IPS-20b (cell line): ENCODE data around the gene PIGM.
A peak's percentile ranks its signal among the peaks of the same experiment; 100 is the strongest.

Experiments used
- H3K27ac ChIP-seq: one replicate; pipeline ENCODE4 v1.5.1; 2013; ENCODE audit warnings: low read length
- H3K27me3 ChIP-seq: 2 replicates; pipeline ENCODE4 v1.6.1; 2013; ENCODE audit warnings: mild to moderate bottlenecking, low read length, inconsistent platforms; ENCODE audit not compliant: insufficient read depth
- H3K36me3 ChIP-seq: 2 replicates; pipeline ENCODE4 v1.6.1; 2013; ENCODE audit warnings: low read depth, mild to moderate bottlenecking, inconsistent platforms, low read length, moderate library complexity; ENCODE audit not compliant: insufficient read depth
- H3K4me1 ChIP-seq: 2 replicates; pipeline ENCODE4 v1.6.1; 2013; ENCODE audit warnings: mild to moderate bottlenecking, control low read depth, inconsistent platforms, low read length, moderate library complexity; ENCODE audit not compliant: insufficient read depth
- H3K4me3 ChIP-seq: 2 replicates; pipeline ENCODE4 v1.5.1; 2013; ENCODE audit warnings: mild to moderate bottlenecking, low read length, inconsistent platforms
- H3K9ac ChIP-seq: 2 replicates; pipeline ENCODE4 v1.6.1; 2013; ENCODE audit warnings: low read depth, mild to moderate bottlenecking, inconsistent platforms, low read length, moderate library complexity
- H3K9me3 ChIP-seq: 2 replicates; pipeline ENCODE4 v1.6.1; 2013; ENCODE audit warnings: mild to moderate bottlenecking, low read depth, low read length, inconsistent platforms; ENCODE audit not compliant: insufficient read depth

PIGM gene

DNA sequence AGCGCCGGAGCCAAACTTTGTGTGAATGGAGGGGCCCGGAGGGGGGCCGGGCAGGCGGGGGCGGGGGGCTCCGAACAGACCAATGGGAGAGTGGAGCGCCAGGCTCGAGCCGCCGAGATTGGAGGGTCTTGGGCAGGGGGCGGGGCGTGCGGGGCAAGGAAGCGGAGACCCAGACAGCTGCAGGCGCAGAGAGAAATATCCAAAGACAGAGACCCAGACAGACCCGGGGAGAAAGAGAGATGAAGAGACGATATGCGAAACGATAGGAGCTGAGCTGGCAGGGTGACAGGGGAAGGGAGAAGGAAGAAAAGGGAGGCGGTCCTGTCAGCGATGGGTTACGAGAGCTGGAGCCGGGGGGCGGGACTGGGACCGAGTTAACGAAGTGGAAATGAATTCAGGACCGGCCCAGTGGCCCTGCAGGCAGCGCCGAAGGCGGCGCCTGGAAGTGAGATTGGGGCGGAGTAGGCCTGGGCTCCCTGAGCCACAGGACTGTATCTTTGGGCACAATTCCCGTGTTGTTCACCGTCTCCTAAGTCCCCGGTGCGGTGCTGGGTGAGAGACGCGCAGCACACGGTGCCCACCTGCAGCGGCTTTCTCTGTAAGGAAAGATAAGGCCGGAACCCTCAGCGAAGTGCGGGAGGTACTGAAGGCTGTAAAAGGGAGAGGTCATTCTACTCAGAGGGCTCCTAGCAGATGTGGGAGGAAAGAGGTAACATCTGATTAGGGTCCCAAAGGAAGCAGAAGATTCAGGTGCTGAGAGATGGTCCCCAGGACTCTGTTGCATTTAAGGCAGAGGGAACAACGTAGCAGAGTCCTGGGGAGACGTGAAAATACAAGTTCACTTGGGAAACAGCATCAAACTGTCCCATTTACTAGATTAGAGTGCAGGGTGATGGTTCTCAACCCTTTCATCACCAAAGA is 38.7 kb upstream of the PIGM start:
- Histone ChIP-seq H3K36me3 (no peaks in the 10 kb centered on the region), H3K4me3 (peak overlapping the region; percentile 75), H3K4me1 (no peaks in the 10 kb centered on the region; the same call in 1 of the 2 replicates), H3K9me3 (no peaks in the 10 kb centered on the region), H3K27ac (no peak overlapping the region), H3K27me3 (peaks cover 44% of the 10 kb centered on the region), H3K9ac (0 out of 2 replicates have a peak overlapping the region, but pooled peaks have one; percentile 11)

DNA sequence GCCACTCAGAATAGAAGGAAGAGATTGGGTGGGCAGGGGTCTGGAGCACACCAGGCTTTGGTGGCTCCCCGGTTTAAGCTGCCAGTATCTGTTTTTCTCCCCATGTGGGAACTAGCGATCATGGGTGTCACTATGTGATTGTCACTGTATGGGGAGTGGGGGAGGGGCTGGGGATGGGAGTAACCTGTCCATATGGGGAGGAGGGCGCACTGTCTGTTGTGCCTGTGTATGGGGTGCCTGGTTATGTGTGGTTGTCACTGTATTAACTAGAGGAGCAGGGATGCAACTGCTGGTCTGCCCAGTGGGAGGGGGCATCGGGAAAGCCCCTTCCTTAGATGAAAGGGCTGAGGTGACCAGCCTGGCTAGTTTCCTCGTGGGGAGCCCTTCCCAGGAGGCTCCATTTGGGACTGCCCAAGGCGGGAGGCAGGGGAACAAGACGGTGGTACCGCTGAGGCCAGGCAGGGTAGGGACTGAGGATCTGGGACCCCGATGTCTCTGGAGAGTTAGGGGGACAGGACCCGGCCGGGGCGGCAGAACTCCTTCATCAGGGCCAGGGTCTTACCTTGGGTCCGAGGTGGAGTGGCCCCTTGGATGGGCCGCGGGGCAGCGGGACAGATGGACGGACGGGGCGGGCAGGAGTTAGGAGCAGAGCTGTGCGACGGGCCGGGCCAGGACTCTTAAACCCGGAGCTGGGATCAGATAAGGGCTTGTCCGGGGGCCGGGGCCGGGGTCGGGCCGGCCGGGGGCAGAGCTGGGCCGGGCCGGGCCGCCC is 37.9 kb upstream of the PIGM start, which contains the start of gene KCNJ10:
TSS of gene KCNJ10 (minus strand) at position 701 of the 772 bp plus-strand sequence. CDS start 27,628 bp downstream, outside the sequence.
- H3K9ac ChIP-seq, result 0 out of 2 replicates have a peak within 1 kb of the TSS, but pooled peaks have one; percentile 11
- peaks cover 40% of the 10 kb centered on the region for H3K27me3 ChIP-seq
- no peaks in the 10 kb centered on the region; the same call in 1 of the 2 replicates for H3K4me1 ChIP-seq
- H3K27ac ChIP-seq, result no peak within 1 kb of the TSS
- peak within 1 kb of the TSS; percentile 75 for H3K4me3 ChIP-seq
- no peaks in the 10 kb centered on the region for H3K36me3 ChIP-seq
- no peaks in the 10 kb centered on the region for H3K9me3 ChIP-seq

DNA sequence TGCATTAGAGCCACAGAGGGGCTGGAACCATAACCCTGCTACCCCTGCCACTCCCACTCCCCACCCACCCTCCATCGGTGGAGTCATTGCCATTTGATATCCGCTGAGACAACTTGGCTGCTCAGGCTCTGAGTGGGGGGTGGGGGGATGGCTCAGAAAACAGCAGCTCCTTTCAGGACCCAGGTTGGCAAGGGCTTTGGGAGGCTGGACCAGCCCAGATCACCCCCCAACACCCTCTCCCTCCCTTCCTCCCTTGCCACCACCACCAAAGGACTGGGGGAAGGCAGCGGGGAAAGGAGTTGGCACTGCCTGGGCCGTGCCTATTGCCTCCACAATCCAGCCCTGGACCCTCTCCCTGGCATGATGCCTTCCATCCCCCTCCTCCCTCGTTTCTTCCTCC is 36.4 kb upstream of the PIGM start:
- Histone ChIP-seq H3K9ac (no peak overlapping the region), H3K27ac (no peak overlapping the region), H3K4me1 (no peaks in the 10 kb centered on the region; the same call in 1 of the 2 replicates), H3K4me3 (no peak overlapping the region), H3K36me3 (no peaks in the 10 kb centered on the region), H3K27me3 (peaks cover 39% of the 10 kb centered on the region), H3K9me3 (no peaks in the 10 kb centered on the region)

DNA sequence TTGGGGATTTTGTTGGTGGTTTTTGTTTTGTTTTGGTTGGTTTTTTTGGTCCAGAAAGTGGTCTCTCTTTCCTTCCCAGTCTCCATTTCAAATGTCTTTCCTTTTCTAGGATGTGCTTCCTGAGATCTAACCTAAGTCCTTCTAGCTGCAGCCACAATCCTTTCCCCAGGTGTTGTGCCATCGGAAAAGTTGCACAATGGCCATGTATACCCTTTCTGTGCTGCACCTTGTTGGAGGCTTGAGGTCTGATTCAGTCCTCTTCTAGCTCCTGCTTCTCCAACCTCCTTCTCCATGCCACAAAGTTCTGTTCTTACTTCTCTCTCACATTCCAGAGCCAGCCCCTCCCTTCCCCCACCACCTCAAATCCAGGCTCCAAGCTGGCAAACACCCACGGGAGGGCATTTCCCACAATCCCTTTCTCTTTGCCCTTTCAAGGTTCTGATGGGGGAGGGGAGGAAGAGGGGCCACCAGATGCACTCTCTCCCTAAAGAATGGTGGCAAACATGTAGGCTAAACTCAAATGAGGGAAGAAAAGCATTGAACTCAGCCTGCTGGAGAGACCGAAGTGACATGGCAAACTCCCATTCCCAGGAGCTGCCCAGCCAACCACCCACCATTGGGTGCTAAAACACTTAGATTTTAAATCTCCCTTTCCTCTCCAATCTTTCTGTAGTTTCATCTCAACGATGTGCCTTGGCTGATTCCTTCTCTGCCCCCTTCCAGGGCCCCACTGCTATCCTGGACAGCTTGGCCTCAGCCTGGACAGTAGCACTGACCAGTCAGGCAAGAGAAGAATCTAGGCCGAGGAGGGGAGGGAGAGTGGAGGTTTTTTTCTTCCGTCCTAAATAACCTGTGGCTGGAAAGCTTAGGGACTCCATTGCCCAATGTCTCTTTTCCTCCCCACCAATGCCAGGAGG is 35.3 kb upstream of the PIGM start:
- H3K4me3 ChIP-seq, result no peak overlapping the region
- H3K36me3 ChIP-seq, result no peaks in the 10 kb centered on the region
- no peaks in the 10 kb centered on the region; the same call in 1 of the 2 replicates for H3K4me1 ChIP-seq
- no peak overlapping the region for H3K9ac ChIP-seq
- no peaks in the 10 kb centered on the region for H3K9me3 ChIP-seq
- peaks cover 32% of the 10 kb centered on the region for H3K27me3 ChIP-seq
- H3K27ac ChIP-seq, result no peak overlapping the region

DNA sequence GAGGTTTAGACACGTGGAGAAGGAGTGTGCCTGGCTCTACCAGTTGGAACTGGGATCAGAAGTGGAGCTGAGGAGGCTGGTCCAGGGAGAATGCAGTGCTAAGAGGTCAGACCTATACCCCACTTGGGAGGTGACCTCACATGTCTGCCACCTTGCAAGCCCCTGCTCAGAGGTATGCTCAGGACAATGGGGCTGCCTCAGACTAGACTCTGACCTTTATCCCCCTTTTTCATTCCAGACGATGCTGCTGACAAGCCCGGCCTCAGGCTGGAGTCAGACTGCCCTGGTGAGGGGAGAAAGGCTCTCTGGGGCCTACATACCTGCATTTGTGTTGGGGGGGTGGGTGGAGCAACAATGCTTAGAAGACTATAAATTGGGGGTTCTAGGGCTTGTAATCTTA is 33.0 kb upstream of the PIGM start:
- Histone ChIP-seq H3K27me3 (peaks cover 15% of the 10 kb centered on the region), H3K4me1 (peaks cover 5% of the 10 kb centered on the region)

DNA sequence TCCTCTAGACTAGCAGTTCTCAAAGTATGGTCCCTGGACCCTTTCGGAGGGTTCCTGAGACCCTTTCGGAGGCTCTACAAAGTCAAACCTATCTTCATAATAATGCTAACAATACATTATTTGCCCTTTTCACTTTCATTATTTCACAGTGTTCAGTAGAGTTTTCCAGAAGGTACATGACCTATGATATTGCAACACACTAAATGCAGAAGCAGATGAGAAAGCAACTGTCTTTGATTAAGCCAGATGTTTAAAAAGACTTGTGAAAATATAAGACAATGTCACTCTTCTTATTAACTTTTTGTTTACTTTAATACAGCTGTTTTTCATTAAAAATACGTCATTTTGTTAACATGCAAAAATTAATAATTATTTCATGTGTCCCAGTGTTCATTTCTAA is 32.4 kb upstream of the PIGM start:
- Histone ChIP-seq H3K9ac (no peak overlapping the region), H3K4me3 (no peak overlapping the region), H3K27me3 (peaks cover 9% of the 10 kb centered on the region), H3K4me1 (peaks cover 5% of the 10 kb centered on the region), H3K9me3 (no peaks in the 10 kb centered on the region), H3K27ac (no peak overlapping the region), H3K36me3 (no peaks in the 10 kb centered on the region)

More for the DNA sequence above, 33.0 kb upstream of the PIGM start:
- no peaks in the 10 kb centered on the region for H3K9me3 ChIP-seq
- H3K9ac ChIP-seq, result no peak overlapping the region
- no peak overlapping the region for H3K27ac ChIP-seq
- no peaks in the 10 kb centered on the region for H3K36me3 ChIP-seq
- H3K4me3 ChIP-seq, result no peak overlapping the region

DNA sequence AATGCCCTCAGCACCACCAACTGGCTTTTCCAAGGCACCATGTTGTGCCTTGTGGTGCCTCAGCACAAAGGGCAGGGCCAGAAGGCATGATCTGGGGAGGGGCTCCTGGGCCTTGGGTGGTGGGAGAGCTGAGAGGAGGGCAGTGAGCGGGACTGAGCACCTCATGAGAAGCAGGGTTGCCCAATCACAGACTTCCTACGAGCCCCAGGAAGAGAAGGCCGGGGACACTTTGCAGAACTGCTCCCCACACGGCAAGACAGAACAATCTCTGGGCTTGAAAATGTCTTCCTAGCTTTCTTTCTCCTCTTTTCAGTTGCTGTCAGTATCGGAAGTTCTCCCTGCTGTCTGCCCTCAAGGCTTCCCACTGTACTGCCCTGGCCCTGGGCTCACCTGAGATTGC is 31.4 kb upstream of the PIGM start:
- H3K36me3 ChIP-seq, result no peaks in the 10 kb centered on the region
- no peak overlapping the region for H3K9ac ChIP-seq
- no peaks in the 10 kb centered on the region; the same call in 1 of the 2 replicates for H3K27me3 ChIP-seq
- H3K4me3 ChIP-seq, result no peak overlapping the region
- H3K9me3 ChIP-seq, result no peaks in the 10 kb centered on the region
- no peak overlapping the region for H3K27ac ChIP-seq
- peaks cover 5% of the 10 kb centered on the region for H3K4me1 ChIP-seq

DNA sequence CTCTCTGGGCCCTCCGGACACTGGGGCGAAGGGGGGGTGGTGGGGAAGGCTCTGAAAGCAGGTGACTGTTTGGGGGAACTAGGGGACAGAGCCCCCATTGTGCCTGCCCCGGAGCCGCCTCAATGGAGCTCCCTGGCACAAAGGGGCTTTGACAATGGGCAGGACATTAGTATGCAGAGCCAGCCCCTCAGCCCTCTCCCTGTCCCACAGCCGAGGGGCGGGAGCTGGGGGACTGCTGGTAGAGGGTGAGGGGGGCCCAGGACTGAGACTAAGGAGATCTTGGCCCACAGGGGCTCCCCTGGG is 30.4 kb upstream of the PIGM start:
- Histone ChIP-seq H3K4me3 (no peak overlapping the region), H3K27ac (no peak overlapping the region), H3K9ac (no peak overlapping the region), H3K27me3 (no peaks in the 10 kb centered on the region; the same call in 1 of the 2 replicates), H3K36me3 (no peaks in the 10 kb centered on the region), H3K9me3 (no peaks in the 10 kb centered on the region), H3K4me1 (peaks cover 5% of the 10 kb centered on the region)

DNA sequence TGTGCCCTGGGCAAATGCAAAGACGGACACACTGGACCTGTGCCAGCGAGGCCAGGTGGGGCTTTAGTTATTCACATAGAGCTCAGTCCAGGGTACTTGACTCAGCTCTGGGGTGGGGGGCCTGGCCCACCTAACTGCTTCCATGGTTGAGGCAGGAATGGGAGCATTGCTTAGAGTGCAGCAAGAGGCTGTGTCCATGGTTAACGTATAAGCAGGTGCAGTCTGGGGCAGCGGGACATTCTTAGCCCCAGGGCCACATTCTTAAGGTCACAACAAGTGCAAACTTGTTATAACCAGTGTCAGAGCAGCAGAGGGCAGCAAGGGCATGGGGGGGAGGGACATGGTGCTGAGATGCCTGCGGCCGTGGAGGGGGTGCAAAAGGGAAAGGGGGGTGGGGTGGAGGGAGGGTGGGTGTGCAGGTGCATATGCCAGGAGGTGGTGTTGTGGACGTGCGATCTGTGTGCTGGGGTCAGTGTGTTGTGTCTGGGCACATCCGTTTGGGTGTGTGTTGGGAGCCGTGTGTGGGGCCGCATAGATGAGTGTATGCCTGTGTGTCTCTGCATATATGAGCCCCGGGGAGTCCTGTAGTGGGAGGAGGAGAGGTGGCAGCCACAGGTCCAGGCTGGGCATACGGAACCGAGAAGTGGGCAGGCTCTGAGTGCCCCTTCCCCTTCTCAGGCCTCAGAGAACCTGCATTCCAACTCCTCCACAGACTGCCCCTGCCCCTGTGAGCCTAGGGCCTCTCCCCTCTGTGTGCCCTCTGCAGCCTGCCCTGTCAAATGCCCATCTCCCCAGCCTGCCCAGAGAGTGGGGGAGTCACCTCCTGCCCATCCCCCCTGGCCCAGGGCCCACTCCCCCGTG is 29.8 kb upstream of the PIGM start:
- Histone ChIP-seq H3K9ac (no peak overlapping the region), H3K9me3 (no peaks in the 10 kb centered on the region), H3K4me3 (no peak overlapping the region), H3K27me3 (no peaks in the 10 kb centered on the region; the same call in 1 of the 2 replicates), H3K4me1 (peaks cover 5% of the 10 kb centered on the region), H3K27ac (no peak overlapping the region), H3K36me3 (no peaks in the 10 kb centered on the region)

DNA sequence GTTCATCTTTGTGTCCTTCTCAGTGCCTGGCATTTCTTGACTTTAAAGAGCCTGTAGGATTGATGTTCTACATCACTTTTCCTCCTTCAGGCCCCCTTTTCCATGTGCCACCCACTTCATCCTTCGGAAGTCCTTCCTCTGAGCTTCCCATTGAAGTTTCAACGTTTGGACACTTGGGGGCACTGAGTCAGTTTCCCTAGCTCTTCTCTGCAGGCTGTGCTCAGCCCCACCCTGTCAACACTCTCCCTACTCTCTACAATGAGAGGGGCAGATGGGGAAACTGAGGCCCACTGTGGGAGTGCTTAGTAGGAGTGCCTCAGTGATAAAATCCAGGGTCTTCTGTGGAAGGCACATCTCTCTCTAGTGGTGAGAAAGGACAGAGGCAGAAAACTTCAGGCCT is 26.3 kb upstream of the PIGM start:
- Histone ChIP-seq H3K36me3 (no peaks in the 10 kb centered on the region), H3K9me3 (no peaks in the 10 kb centered on the region), H3K9ac (no peak overlapping the region), H3K27ac (no peak overlapping the region), H3K27me3 (peaks cover 3% of the 10 kb centered on the region; the same call in 1 of the 2 replicates), H3K4me3 (no peak overlapping the region), H3K4me1 (peaks cover 5% of the 10 kb centered on the region)
